Heart left ventricle (tissue), 16 donors: Measurements from ENCODE around the gene SRPK1. TPM values are rescaled to one million over a fixed set of nuclear protein-coding genes. Genes with fewer than 3 reads are reported as not detected.
"Not testable (repeated sequence)": the region's sequence is repeated elsewhere in the genome, so short reads cannot be mapped to it uniquely, and the experiment has no call there.

Experiments
- ATAC-seq, 4 donors: fragments of 200-7000 bp; cut with Tn5 transposase; one replicate each; pipeline ENCODE4 v1.9.1; 2020 to 2022; ENCODE audit warnings: moderate library complexity in 4 of 4, mild to moderate bottlenecking in 3 of 4, moderate number of reproducible peaks in 1 of 4
- DNase-seq, 5 donors: peaks; one replicate each; pipeline ENCODE4 v3.0.0-alpha.2; 2020
- H3K27ac ChIP-seq, 12 donors: fragments of 200-600 bp; sonication (generic) in 4 of 12; one replicate each; pipeline versions ENCODE4 v1.5.0 to v1.8.0; 2016 to 2022; ENCODE audit warnings: mild to moderate bottlenecking in 2 of 12
- H3K27me3 ChIP-seq, 9 donors: fragments of 200-600 bp; sonication (generic) in 2 of 9; one replicate each; pipeline versions ENCODE4 v1.5.1 to v1.8.0; 2016 to 2022; ENCODE audit warnings: mild to moderate bottlenecking in 3 of 9
- H3K36me3 ChIP-seq, 9 donors: fragments of 200-600 bp; sonication (generic) in 2 of 9; one replicate each; pipeline versions ENCODE4 v1.5.0 to v1.8.0; 2018 to 2022; ENCODE audit warnings: mild to moderate bottlenecking in 2 of 9
- H3K4me1 ChIP-seq, 12 donors: fragments of 200-600 bp; sonication (generic) in 4 of 12; one replicate each; pipeline versions ENCODE4 v1.5.0 to v1.8.0; 2016 to 2022; ENCODE audit warnings: mild to moderate bottlenecking in 3 of 12
- H3K4me3 ChIP-seq, 12 donors: fragments of 200-600 bp; sonication (generic) in 4 of 12; one replicate each; pipeline versions ENCODE4 v1.5.0 to v1.8.0; 2017 to 2022; ENCODE audit warnings: mild to moderate bottlenecking in 9 of 12, moderate library complexity in 4 of 12
- H3K9me3 ChIP-seq, 12 donors: fragments of 200-600 bp; sonication (generic) in 4 of 12; one replicate each; pipeline versions ENCODE4 v1.5.0 to v1.8.0; 2016 to 2022; ENCODE audit warnings: mild to moderate bottlenecking in 1 of 12
- CTCF ChIP-seq, 12 donors: fragments of 200-600 bp; sonication (generic) in 4 of 12; IDR thresholded peaks; one replicate each; pipeline versions ENCODE4 v1.5.0 to v1.8.0; 2018 to 2022; ENCODE audit warnings: antibody characterized with exemption in 12 of 12, mild to moderate bottlenecking in 5 of 12
- POLR2A ChIP-seq, 2 donors: fragments of 450-650 bp; IDR thresholded peaks; one replicate each; pipeline ENCODE4 v1.6.1; 2017; ENCODE audit warnings: antibody characterized with exemption in 2 of 2, mild to moderate bottlenecking in 2 of 2, moderate library complexity in 2 of 2
- WGBS, 4 donors: extraction: QIAGEN DNeasy Blood & Tissue Kit in 2 of 4; methylation state at CpG; one replicate each; pipeline versions ENCODE4 v1.1.5 to v1.1.7; 2013 to 2018; 5-methylcytosine and 5-hydroxymethylcytosine counted together
- intact Hi-C, 10 donors: fragments of 100-400 bp; cut with DNase I; formaldehyde crosslinking; loops; one replicate each; pipeline versions ENCODE4 v1.11.1 to v1.14.2; 2022
- polyA plus RNA-seq, 2 donors: library from polyadenylated mRNA; stranded (reverse); fragments of 200-250 nt; gene quantifications; one replicate each; pipeline ENCODE4 v1.2.3, GENCODE V29; 2013
- total RNA-seq, 9 donors: library from RNA; depleted of rRNA in 2 of 9; stranded (reverse); fragments of >200 nt in 2 of 9; fragmentation: NEBNext Ultra II Directional in 3 of 9; extraction: Animal tissue kit (Norgen Biotek cat#: 25700) in 3 of 9; gene quantifications; one replicate each; pipeline versions ENCODE4 v1.1.0 to v1.2.4, GENCODE V29; 2016 to 2023
- donor health status: ischemic (EF 13 %, LVEDD 7.1; RV severe dilation, severe dysfunction).
- donor health status: healthy with polysubstance abuse.
- donor health status: DM: no; HTN: yes; CAD: no.
- donor health status: DM: no; HTN: no; CAD: no.
- donor health status: ischemic (EF 25% LVEDD 6.9; RV normal size, moderate dysfunction).
- donor health status: ischemic (EF 25% LVEDD 5.7; RV mildly dilated, moderate dysfunction).
- donor health status: healthy.
- donor health status: DM: yes; HTN: yes; CAD: no.
- donor health status: ischemic (EF 35%, LVEDD 5.7; RV mildly dilated, moderate dysfunction).
- donor health status: nonischemic (EF 11% LVEDD 7.7; RV severe dilation, severe dysfunction).
- donor health status: DM: yes; HTN: yes; CAD: no.
- donor health status: PGD.
- donor health status: ischemic (EF 29% LVEDD 5.4; RV normal size, mild dysfunction).
- donor health status: nonischemic (EF 23%, LVEDD 6.1; RV moderate dilation, normal function).

The SRPK1 gene
- total and polyA plus RNA-seq, 11 donors, result 5.0 to 41.7 (median 19.6) TPM

GRCh38 chr6:35936681-35937359 is 15.9 kb upstream of the SRPK1 start:
- no peak overlapping the region for H3K27ac ChIP-seq
- no peak overlapping the region for H3K4me3 ChIP-seq
- TF ChIP-seq CTCF (IDR thresholded peaks at IDR 0.05), result no peak
- no peak for TF ChIP-seq POLR2A (IDR thresholded peaks at IDR 0.05)
- no peaks in the 10 kb centered on the region for H3K9me3 ChIP-seq
- peaks cover 0 to 3% (median 0%) of the 10 kb centered on the region in 9 donors for H3K27me3 ChIP-seq
- intact Hi-C loops, result no loop called here
- DNase-seq (no peak), ATAC-seq (no peak)
- no peaks in the 10 kb centered on the region for H3K4me1 ChIP-seq
- H3K36me3 ChIP-seq, result no peaks in the 10 kb centered on the region
- 86 to 96% (median 89%) methylated on average over 1 of the region's 1 CpG for WGBS, 4 donors

- no peaks in the 10 kb centered on the region for H3K36me3 ChIP-seq
- H3K4me1 ChIP-seq, result no peaks in the 10 kb centered on the region
- peaks cover 0 to 3% (median 0%) of the 10 kb centered on the region in 9 donors for H3K27me3 ChIP-seq
- no peak overlapping the region for H3K4me3 ChIP-seq
- H3K9me3 ChIP-seq, result no peaks in the 10 kb centered on the region
- ATAC-seq, result no peak
- no peak overlapping the region for H3K27ac ChIP-seq
- TF ChIP-seq CTCF (IDR thresholded peaks at IDR 0.05) (no peak), POLR2A (IDR thresholded peaks at IDR 0.05) (no peak)
- intact Hi-C loops, result no loop called here
- no peak for DNase-seq
- 60 to 65% (median 62%) methylated on average over 5 of the region's 5 CpGs for WGBS, 4 donors
Measured at GRCh38 chr6:35935469-35935868, 14.6 kb upstream of the SRPK1 start.

GRCh38 chr6:35933844-35934243 is 12.9 kb upstream of the SRPK1 start:
- TF ChIP-seq CTCF (IDR thresholded peaks at IDR 0.05) (no peak), POLR2A (IDR thresholded peaks at IDR 0.05) (no peak)
- intact Hi-C loops, result no loop called here
- DNase-seq, result no peak
- no peaks in the 10 kb centered on the region for H3K4me1 ChIP-seq
- H3K4me3 ChIP-seq, result no peak overlapping the region
- H3K27ac ChIP-seq, result no peak overlapping the region
- no peaks in the 10 kb centered on the region for H3K36me3 ChIP-seq
- no peaks in the 10 kb centered on the region for H3K9me3 ChIP-seq
- ATAC-seq, result no peak
- 38 to 65% (median 51%) methylated on average over 2 of the region's 2 CpGs for WGBS, 4 donors
- H3K27me3 ChIP-seq, result peaks cover 0 to 3% (median 0%) of the 10 kb centered on the region in 9 donors

GRCh38 chr6:35931873-35932272 is 11.0 kb upstream of the SRPK1 start:
- 76 to 80% (median 78%) methylated on average over 10 of the region's 10 CpGs for WGBS, 4 donors

GRCh38 chr6:35931120-35931561 is 10.2 kb upstream of the SRPK1 start:
- intact Hi-C loops, result no loop called here

More at GRCh38 chr6:35931873-35932272, 11.0 kb upstream of the SRPK1 start:
- H3K27me3 ChIP-seq, H3K27ac ChIP-seq, H3K4me1 ChIP-seq, H3K9me3 ChIP-seq, H3K36me3 ChIP-seq, H3K4me3 ChIP-seq, DNase-seq, intact Hi-C loops, ATAC-seq: not testable (repeated sequence)

More at GRCh38 chr6:35931120-35931561, 10.2 kb upstream of the SRPK1 start:
- TF ChIP-seq CTCF (IDR thresholded peaks at IDR 0.05), result no peak
- TF ChIP-seq POLR2A (IDR thresholded peaks at IDR 0.05), result no peak
- no peaks in the 10 kb centered on the region for H3K36me3 ChIP-seq
- H3K9me3 ChIP-seq, result no peaks in the 10 kb centered on the region
- 87 to 96% (median 94%) methylated on average over 17 to 30 of the region's 30 CpGs for WGBS, 4 donors
- no peak overlapping the region for H3K27ac ChIP-seq
- no peaks in the 10 kb centered on the region for H3K4me1 ChIP-seq
- ATAC-seq (no peak), DNase-seq (no peak)
- H3K4me3 ChIP-seq, result no peak overlapping the region
- H3K27me3 ChIP-seq, result peaks cover 0 to 3% (median 0%) of the 10 kb centered on the region in 9 donors
